Sciatic nerve (tissue), 2 donors: ENCODE measurements around the gene HTRA2. TPM values are rescaled to one million over a fixed set of nuclear protein-coding genes. Genes with fewer than 3 reads are reported as not detected.
A peak's percentile ranks its signal among the peaks of the same experiment; 100 is the strongest.

Experiments used
- ATAC-seq: fragments of 200-7000 bp; cut with Tn5 transposase; one replicate; pipeline ENCODE4 v1.9.1; 2020; ENCODE audit warnings: mild to moderate bottlenecking, moderate library complexity
- DNase-seq: peaks from one replicate; pipeline ENCODE4 v3.0.0-alpha.2; 2020; ENCODE audit warnings: low spot score
- intact Hi-C: fragments of 100-400 bp; cut with DNase I; formaldehyde crosslinking; loops from one replicate; pipeline ENCODE4 v1.14.2; 2022
- total RNA-seq: library from RNA; stranded (reverse); fragmentation: NEBNext Ultra II Directional; extraction: Animal tissue kit (Norgen Biotek cat#: 25700); gene quantifications from one replicate; pipeline ENCODE4 v1.2.1, GENCODE V29; 2021
- donor health status: DM: no; HTN: no; CAD: no.
- donor health status: DM: no; HTN: no; CAD: no.

The HTRA2 gene
- total RNA-seq, 1 donor from 2014 or later = 34.5 TPM

DNA sequence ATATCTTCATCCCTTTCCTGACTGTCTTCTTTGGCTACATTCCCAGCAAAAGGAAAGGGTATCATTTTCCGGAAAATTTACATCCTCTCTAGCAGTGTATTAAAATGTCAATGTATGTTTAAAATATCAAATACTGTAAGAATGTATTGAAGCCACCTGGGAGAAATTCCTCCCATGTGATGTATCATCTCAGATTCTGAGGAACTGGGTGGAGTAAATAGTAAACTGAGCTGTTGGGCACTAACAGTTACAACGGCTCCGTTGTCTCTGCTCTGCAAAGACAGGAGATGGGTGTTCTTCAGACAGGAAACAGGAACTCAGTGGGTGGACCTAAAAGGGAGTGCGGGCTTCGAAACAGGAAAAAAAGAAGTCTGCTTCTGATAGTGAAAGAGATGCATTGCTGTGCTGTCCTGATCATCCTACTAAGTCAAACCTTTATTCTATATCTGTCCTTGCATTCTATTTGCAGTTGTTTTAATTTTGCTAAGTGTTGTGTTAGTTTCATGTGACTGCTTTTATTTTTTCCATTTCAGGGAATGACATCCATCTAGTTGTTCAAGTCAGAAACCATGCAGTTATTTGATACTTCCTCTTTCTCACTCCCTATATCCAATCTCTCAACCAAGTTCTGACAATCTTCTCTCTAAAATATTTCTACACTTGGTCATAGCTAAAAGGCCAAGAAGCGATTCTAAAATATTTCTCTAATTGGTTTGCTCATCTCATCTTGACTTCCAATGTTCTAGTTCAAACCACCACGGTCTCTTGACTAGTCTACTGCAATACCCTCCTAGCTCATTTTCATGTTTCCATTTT lies 44.2 kb downstream of the HTRA2 start:
- no peak for DNase-seq
- ATAC-seq = no peak
- intact Hi-C loops = no loop called here

DNA sequence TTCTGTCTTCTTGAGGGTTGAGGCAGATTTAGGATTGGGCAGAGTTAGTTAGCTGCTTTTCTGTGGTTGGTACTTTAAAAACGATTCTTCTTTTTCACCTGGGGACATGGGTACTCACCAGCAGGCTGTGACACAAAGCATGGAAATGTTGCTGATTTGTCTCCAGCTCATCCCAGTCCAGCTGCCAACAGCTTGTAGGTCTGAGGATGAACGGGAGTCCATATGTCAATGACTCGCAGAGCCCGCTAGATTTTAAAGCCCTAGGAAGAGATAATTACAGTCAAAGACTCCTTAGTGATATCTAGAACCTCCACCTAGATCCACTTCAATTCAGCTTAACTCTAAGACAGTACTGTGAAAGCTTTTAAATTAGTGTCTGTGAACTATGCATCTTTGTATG lies 45.6 kb downstream of the HTRA2 start:
- no peak for DNase-seq
- ATAC-seq = no peak
- intact Hi-C loops = no loop called here

DNA sequence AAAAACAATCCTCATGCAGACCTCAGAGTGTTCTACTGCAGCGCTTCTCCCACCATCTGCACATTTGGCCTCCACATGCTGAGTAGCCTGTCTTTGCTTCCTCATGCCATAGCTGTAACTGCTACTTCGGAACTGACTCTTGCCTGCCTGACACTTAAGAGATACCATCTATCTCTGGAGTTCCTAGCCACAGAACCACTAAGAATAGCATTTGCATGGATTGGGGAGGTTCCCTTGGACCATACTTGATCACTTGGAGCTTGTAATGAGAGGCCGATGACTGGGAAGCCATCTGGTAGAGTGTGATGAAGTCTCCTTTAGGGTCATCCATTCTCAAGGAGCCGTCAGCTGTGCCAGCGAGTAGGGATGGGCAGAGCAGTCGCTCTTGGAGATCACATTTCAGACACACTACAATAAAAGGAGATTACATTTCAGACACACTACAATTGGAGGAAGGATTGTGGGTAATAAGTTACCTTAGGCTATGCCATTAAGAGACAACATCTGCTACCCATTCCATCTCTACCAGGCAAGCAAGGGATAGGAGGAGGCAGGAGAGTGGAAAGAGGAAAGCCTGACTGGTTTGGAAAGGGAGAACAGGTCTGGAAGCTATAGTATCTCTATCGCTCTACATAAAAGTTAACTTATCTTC lies 46.6 kb downstream of the HTRA2 start:
- ATAC-seq = peak; percentile 25
- intact Hi-C loops = no loop called here
- DNase-seq = no peak

DNA sequence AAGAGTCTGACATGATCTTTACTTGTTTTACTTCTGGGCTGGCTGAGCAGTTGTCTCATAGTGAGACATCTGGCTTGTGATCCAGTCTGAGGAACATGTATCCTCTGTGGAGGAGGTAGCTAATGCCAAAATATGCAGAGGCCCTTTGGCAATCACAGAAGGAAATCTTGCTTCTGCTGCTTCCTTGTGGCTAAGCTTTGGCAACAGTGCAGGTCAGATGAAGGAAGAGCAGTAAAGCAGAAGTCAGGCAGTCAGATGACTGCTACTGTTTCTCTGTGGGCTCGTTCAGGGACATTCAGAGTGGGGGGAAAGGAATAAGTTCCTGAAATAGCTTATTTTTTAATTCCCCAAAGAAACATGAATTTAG lies 47.1 kb downstream of the HTRA2 start:
- ATAC-seq (peak; percentile 97), DNase-seq (peak; percentile 60)
- intact Hi-C loops = no loop called here

DNA sequence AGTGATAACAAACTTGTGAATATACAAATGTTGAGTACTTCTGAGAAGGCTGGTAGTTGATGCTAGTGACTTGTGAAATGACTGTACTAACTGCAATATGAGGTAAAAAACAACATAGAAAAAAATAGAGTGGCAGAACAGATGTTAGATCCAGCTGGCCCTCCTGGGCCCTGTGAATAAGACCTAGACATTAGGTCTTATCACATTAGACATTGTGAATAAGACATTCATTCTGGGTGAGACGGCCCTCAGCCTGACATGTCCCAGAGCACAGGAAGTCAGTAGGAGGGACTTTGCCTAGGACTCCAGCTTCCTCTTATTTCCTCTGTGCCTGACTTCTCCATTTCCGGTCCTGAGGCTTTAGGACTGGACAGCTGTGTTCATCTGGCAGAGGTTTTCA lies 47.7 kb downstream of the HTRA2 start:
- peak; percentile 48 for ATAC-seq
- DNase-seq = no peak
- intact Hi-C loops = no loop called here

DNA sequence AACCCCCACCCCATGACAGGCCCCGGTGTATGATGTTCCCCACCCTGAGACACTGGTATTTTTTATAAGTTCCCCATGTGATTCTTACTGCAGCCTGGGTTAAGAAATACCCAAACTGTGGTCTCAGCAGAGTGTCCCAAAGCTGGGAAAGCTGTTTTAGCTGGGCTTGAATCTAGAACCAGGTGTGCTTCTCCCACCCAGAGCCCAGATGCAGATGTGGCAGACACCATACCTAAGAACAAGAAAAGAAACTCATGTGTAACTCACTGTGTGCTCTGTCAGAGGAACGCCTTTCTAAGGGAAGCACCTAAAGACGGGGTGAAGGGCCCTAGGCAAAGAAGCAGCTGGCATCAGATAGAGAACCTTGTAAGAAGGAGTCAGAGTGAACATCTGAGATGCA lies 48.7 kb downstream of the HTRA2 start:
- intact Hi-C loops = no loop called here
- ATAC-seq (no peak), DNase-seq (no peak)

DNA sequence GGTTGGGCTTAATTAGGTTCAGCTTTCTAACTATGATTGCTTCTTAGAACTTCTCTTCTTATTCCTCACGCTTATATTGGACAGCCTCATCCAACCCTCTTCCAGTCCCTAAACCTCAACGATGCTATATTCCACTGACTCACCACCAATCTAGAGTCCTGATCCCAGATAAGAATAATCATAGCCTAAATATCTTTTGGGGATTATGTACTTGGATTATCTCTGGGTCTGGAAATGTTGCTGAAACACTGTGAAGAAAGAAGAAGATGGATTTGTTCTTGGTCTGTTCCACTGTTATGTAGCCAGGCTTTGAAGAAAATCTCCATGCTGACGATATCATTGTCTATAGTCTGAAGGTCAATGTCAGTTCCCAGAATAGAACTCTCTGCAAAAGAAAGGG lies 51.7 kb downstream of the HTRA2 start:
- ATAC-seq (no peak), DNase-seq (no peak)
- intact Hi-C loops = no loop called here

DNA sequence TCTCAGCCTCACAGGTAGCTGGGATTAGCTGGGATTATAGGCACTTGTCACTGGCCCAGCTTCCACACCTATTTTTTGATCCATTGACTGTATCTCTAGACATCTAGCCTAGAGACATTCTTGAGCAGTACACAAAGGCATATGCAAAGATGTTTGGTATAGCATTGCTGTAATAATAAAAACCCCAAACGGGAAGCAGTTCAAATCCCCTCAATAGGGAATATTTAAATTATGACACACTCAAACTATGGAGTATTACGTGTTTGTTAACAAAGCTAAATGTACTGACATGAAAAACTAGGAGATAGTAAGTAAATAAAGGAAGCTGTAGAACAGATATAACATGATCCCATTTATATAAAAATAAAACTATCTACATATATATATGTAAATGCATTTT lies 52.5 kb downstream of the HTRA2 start:
- ATAC-seq (no peak), DNase-seq (no peak)
- intact Hi-C loops = no loop called here

Other genes starting within 250 kb of the HTRA2 start
- 12.6 TPM for gene SLC4A5, start 186.5 kb upstream of the HTRA2 start, total RNA-seq
- 146 TPM for gene DCTN1, start 149.6 kb upstream of the HTRA2 start, total RNA-seq
- 4.4 TPM for gene C2orf81, start 108.3 kb upstream of the HTRA2 start, total RNA-seq
- gene WDR54, start 108.2 kb upstream of the HTRA2 start, total RNA-seq = 14.0 TPM
- 76.0 TPM for gene RTKN, start 88.0 kb upstream of the HTRA2 start, total RNA-seq
- 38.2 TPM for gene INO80B, start 74.8 kb upstream of the HTRA2 start, total RNA-seq
- 68.6 TPM for gene WBP1, start 71.5 kb upstream of the HTRA2 start, total RNA-seq
- gene MOGS, start 64.6 kb upstream of the HTRA2 start, total RNA-seq = 39.5 TPM
- 54.4 TPM for gene MRPL53, start 57.3 kb upstream of the HTRA2 start, total RNA-seq
- 25.0 TPM for gene CCDC142, start 46.9 kb upstream of the HTRA2 start, total RNA-seq
- gene TTC31, start 46.9 kb upstream of the HTRA2 start, total RNA-seq = 22.6 TPM
- 0.53 TPM for gene LBX2, start 30.3 kb upstream of the HTRA2 start, total RNA-seq
- 13.7 TPM for gene PCGF1, start 22.2 kb upstream of the HTRA2 start, total RNA-seq
- not detected for gene TLX2, start 15.5 kb upstream of the HTRA2 start, total RNA-seq
- gene DQX1, start 3.7 kb upstream of the HTRA2 start, total RNA-seq = not detected
- gene AUP1, start 227 bp upstream of the HTRA2 start, total RNA-seq = 75.3 TPM
- gene LOXL3, start 24.0 kb downstream of the HTRA2 start, total RNA-seq = 9.2 TPM
- 17.3 TPM for gene DOK1, start 24.8 kb downstream of the HTRA2 start, total RNA-seq
- gene M1AP, start 118.4 kb downstream of the HTRA2 start, total RNA-seq = 1.1 TPM
- 11.5 TPM for gene SEMA4F, start 124.3 kb downstream of the HTRA2 start, total RNA-seq